Stimulated activated effector memory CD8-positive, alpha-beta T cell treated with anti-CD3 and anti-CD28 coated beads, Interleukin-12 subunit alpha, Interleukin-12 subunit beta, amount 100 ng/mL, for 72 hours (primary cell): ENCODE measurements around the gene ARFIP1.
A peak's percentile ranks its signal among the peaks of the same experiment; 100 is the strongest.

Experiments used
- ATAC-seq: fragments of 150-1000 bp; cut with Tn5 transposase; 2 replicates; pipeline ENCODE4 v1.10.0; 2021
- DNase-seq, 2 donors: peaks; one replicate each; pipeline ENCODE4 v3.0.0; 2021 to 2022; ENCODE audit warnings: low spot score in 2 of 2
- H3K27ac Mint-ChIP-seq: one replicate; pipeline ENCODE4 v1.8.0; 2022; ENCODE audit warnings: mild to moderate bottlenecking, mixed read lengths
- H3K36me3 Mint-ChIP-seq: one replicate; pipeline ENCODE4 v1.8.0; 2022; ENCODE audit warnings: mild to moderate bottlenecking, mixed read lengths
- H3K4me1 Mint-ChIP-seq: one replicate; pipeline ENCODE4 v1.8.0; 2022; ENCODE audit warnings: mixed read lengths
- H3K4me3 Mint-ChIP-seq: one replicate; pipeline ENCODE4 v1.8.0; 2022; ENCODE audit warnings: mild to moderate bottlenecking, mixed read lengths
- H3K9me3 Mint-ChIP-seq: one replicate; pipeline ENCODE4 v1.8.0; 2022; ENCODE audit warnings: mixed read lengths

ARFIP1 gene

DNA sequence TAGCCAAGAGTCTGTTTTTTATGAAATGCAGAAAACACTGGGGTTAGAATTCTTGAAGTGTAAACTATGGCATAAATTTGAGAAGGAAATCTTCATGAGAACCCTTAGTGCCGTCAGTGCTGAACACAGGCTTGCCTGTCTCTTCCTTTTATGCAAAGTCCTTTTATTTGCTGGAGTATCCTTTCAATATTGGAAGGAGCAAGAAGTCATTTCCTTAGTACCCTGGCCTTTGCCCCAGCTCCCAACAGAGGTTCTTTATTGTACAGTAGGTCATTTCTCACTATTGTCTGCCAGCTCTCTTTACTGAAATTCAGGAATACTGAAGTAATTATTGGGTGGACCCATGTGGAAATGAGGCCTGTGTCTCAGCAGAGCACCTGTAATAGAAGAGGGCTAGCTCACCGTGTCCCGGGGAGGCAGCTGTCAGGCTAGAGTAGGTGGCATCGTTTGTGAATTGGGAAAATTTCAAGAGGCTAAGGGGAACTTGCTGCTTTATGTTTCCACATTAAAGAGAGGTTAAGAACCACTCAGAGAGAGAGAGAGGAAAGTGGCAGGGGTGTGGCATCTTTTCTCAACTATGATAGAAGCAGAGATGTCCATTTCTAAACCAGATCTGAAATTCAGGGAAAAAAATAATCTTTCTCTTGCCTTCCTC lies 165.0 kb downstream of the ARFIP1 start:
- H3K4me1 Mint-ChIP-seq = no peaks in the 10 kb centered on the region
- no peak overlapping the region for H3K27ac Mint-ChIP-seq
- H3K36me3 Mint-ChIP-seq = no peaks in the 10 kb centered on the region
- H3K4me3 Mint-ChIP-seq = no peak overlapping the region
- no peaks in the 10 kb centered on the region for H3K9me3 Mint-ChIP-seq
- ATAC-seq (no peak), DNase-seq (no peak)

DNA sequence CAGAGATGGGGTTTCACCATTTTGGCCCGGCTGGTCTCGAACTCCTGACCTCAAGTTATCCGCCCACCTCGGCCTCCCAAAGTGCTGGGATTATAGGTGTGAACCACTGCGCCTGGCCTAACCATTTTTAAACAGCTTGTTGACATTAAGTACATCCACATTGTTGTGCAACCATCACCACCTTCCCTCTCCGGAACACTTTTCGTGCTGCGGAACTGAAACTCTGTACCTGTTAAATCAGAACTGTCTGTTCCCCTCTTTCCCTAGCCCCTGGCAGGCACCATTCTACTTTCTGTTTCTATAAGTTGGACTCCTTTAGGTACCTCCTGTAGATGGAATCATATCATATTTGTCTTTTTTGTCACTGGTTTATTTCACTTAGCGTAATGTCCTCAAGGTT lies 165.9 kb downstream of the ARFIP1 start:
- no peak overlapping the region for H3K27ac Mint-ChIP-seq
- no peaks in the 10 kb centered on the region for H3K9me3 Mint-ChIP-seq
- H3K4me3 Mint-ChIP-seq = no peak overlapping the region
- ATAC-seq = no peak
- H3K36me3 Mint-ChIP-seq = no peaks in the 10 kb centered on the region
- DNase-seq = no peak
- H3K4me1 Mint-ChIP-seq = no peaks in the 10 kb centered on the region

DNA sequence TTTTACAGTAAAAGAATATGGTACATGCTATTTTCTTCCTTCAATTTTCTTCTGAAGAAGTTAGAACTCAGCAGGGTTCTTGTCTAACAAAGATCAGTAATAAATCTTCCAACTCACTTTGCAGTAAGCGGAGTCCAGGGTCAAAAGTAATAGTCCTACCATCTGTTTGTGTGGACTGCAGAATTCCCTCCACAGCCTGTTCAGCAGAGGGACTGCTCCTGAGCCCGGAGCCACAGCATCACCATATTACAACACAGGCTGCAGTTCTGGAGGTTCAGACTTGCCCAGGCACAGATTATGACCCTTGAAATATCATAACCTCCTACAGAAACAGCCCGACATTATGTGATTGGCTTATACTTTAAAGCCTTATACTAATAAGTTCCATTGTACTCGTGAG lies 166.7 kb downstream of the ARFIP1 start:
- Mint-ChIP-seq H3K36me3 (no peaks in the 10 kb centered on the region), H3K9me3 (no peaks in the 10 kb centered on the region), H3K27ac (no peak overlapping the region), H3K4me1 (no peaks in the 10 kb centered on the region), H3K4me3 (no peak overlapping the region)
- ATAC-seq = no peak
- no peak for DNase-seq

DNA sequence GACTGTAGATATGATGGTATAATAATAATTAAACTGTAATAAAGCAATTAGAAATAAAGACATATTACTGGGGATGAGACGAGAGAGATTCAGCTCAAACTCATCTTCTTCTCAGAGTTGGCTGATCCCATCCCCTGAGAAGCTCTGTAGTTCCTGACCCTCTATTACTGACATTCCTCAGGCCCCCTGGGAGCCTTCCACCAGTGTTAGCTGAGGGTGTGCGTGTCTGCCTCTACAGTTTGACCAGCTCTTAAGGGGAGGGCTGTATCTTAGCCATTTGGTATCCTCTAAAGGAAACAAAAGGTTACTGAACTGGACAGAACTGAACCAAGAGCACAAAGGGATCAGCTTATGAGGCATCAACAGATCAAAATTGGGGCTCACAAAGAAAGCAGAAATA lies 167.6 kb downstream of the ARFIP1 start:
- H3K9me3 Mint-ChIP-seq = no peaks in the 10 kb centered on the region
- DNase-seq (no peak), ATAC-seq (no peak)
- no peak overlapping the region for H3K27ac Mint-ChIP-seq
- H3K4me3 Mint-ChIP-seq = no peak overlapping the region
- no peaks in the 10 kb centered on the region for H3K36me3 Mint-ChIP-seq
- H3K4me1 Mint-ChIP-seq = no peaks in the 10 kb centered on the region

DNA sequence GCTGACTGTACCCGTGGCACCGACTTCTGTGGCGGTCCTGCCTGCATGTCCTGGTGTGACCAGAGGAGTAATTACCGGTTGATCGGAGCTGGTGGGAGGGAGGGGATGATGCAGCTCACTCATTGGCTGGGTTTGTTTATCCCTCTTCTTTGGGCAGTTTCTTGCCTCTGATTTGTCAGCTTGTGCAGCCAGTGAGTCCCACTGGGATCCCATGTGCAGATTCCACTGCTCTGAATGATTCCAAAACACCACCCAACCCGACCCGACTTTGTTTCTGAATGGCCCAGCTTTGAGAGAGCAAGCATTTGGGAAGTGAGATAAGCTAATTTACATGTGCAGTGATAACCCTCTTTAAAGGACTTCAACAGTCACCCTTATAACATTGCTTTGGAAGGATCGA lies 170.2 kb downstream of the ARFIP1 start:
- no peak overlapping the region for H3K27ac Mint-ChIP-seq
- no peak for DNase-seq
- no peaks in the 10 kb centered on the region for H3K4me1 Mint-ChIP-seq
- H3K36me3 Mint-ChIP-seq = no peaks in the 10 kb centered on the region
- no peak overlapping the region for H3K4me3 Mint-ChIP-seq
- no peak for ATAC-seq
- no peaks in the 10 kb centered on the region for H3K9me3 Mint-ChIP-seq

DNA sequence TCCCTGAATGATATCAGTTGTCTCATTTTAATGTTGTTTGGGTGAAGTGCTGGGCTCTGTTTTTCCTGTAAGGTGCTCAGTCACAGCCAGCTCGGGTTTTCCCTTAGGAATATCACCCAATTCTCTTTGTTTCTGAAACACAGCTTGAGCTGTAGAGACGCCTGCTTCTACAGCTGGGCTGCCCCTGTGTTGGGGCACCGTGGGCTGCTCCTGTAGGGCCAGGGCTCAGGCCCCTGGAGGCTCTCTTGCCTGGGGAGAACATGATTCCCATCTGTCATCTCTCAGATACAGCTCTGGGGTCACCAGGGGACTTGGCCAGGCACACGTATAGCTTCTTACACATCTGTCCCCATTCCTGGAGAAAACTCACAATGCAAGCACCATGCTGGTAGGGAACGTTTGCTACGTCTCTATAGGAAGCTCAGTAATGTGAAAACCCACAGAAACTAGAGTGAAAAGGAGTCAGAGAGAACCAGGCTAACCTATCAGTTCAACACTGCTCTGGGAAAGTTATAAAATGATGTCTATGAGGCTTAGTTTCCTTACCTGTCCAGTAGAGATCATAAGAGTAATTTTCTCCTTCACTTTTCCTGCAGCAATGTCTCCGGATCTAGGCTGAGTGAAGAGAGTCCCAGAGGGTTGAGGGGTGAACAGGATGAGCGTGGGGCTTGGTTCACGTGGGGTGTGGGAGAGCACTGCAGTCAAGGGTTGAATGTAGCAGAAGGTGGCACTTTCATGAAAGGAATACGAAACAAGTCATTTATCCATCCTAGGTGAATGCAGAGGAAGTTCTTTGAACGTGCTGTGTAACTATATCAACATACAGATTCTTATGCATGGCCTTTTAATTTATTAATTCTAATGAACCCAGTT lies 170.9 kb downstream of the ARFIP1 start:
- H3K4me1 Mint-ChIP-seq = no peaks in the 10 kb centered on the region
- H3K4me3 Mint-ChIP-seq = no peak overlapping the region
- no peak overlapping the region for H3K27ac Mint-ChIP-seq
- no peaks in the 10 kb centered on the region for H3K9me3 Mint-ChIP-seq
- H3K36me3 Mint-ChIP-seq = no peaks in the 10 kb centered on the region
- ATAC-seq = no peak
- no peak for DNase-seq

DNA sequence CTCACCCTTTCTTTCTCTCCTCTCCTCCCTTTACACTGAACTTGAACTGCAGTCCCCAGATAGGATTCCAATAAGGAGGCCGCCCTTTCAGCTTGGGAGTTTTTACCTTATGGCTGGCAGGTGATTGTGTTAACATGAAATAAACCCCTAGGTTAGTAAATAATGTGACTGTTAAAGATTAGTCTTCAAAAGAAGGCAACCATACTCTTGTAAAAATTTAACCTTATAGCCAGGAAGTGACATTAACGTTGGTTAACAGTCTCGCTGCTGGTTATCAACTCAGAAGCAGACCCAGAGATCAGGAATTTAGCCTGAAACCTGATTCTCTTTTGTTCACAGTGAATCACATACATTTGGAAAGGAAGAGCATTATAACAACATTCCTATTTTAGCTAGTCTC lies 171.6 kb downstream of the ARFIP1 start:
- H3K27ac Mint-ChIP-seq = no peak overlapping the region

DNA sequence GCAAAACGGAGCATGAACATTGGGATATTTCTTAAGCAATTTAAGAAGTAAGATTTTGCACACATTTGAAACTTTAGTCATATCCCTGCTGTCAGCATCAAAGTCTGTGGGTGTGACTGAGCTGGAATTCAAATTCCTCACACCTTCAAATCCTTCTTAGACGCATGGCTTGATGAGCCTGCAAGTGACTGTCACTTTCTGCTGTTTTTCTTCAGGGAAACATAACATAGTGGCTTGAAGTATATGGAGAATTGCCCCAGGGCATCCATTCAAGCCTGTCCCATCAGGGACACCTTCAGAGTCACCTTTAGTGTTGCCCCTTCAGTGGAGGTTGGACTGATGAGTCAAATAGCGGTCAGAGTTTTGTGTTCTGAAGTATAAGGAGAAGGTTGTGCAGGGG lies 173.8 kb downstream of the ARFIP1 start:
- ATAC-seq = peak; percentile 21
- H3K4me3 Mint-ChIP-seq = no peak overlapping the region
- no peaks in the 10 kb centered on the region for H3K4me1 Mint-ChIP-seq
- H3K9me3 Mint-ChIP-seq = no peaks in the 10 kb centered on the region
- no peaks in the 10 kb centered on the region for H3K36me3 Mint-ChIP-seq
- no peak overlapping the region for H3K27ac Mint-ChIP-seq
- DNase-seq = no peak

More for the DNA sequence above, 171.6 kb downstream of the ARFIP1 start:
- ATAC-seq (no peak), DNase-seq (no peak)
- Mint-ChIP-seq H3K4me1 (no peaks in the 10 kb centered on the region), H3K36me3 (no peaks in the 10 kb centered on the region), H3K9me3 (no peaks in the 10 kb centered on the region), H3K4me3 (no peak overlapping the region)

DNA sequence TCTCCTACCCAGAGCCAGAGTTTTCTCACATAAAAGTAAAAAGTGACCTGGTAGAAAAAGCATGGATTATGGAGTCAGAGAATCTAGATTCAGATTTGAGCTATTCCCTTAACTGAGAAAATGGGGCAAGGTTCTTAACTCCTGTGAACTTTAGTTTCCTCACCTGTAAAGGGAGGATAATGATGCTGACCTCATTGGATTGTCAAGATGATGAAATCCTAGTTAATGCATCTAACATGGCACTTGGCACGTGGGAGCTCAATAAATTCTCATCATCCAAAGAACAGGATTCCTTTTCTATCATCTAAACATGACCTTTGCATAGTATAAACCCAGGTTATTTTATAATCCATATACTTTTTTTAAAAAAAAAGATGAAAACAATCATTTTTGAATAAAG lies 175.0 kb downstream of the ARFIP1 start:
- ATAC-seq = no peak
- H3K36me3 Mint-ChIP-seq = no peaks in the 10 kb centered on the region

DNA sequence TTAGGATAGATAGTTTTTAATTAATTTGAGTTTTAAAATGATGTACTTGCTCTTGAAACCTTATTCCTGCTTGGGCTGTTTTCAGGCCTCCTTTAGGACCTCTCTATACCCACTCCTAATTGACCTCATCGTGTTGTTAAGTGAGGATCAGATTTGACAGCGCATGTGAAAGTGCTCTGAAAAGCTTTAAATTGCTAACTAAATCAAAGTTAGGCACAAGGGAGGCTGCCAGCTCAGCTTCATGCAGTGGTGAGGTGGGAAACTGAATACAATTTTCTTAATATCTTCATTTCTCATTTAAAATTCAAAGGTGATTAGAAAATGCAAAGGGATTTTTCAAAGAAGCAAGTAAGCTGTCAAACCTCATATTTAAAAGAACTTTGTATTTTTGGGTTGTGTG lies 176.4 kb downstream of the ARFIP1 start:
- Mint-ChIP-seq H3K9me3 (no peaks in the 10 kb centered on the region), H3K4me1 (no peaks in the 10 kb centered on the region), H3K36me3 (no peaks in the 10 kb centered on the region), H3K4me3 (no peak overlapping the region), H3K27ac (no peak overlapping the region)
- DNase-seq = no peak
- ATAC-seq = no peak

More for the DNA sequence above, 175.0 kb downstream of the ARFIP1 start:
- Mint-ChIP-seq H3K9me3 (no peaks in the 10 kb centered on the region), H3K27ac (no peak overlapping the region), H3K4me1 (no peaks in the 10 kb centered on the region), H3K4me3 (no peak overlapping the region)
- no peak for DNase-seq

DNA sequence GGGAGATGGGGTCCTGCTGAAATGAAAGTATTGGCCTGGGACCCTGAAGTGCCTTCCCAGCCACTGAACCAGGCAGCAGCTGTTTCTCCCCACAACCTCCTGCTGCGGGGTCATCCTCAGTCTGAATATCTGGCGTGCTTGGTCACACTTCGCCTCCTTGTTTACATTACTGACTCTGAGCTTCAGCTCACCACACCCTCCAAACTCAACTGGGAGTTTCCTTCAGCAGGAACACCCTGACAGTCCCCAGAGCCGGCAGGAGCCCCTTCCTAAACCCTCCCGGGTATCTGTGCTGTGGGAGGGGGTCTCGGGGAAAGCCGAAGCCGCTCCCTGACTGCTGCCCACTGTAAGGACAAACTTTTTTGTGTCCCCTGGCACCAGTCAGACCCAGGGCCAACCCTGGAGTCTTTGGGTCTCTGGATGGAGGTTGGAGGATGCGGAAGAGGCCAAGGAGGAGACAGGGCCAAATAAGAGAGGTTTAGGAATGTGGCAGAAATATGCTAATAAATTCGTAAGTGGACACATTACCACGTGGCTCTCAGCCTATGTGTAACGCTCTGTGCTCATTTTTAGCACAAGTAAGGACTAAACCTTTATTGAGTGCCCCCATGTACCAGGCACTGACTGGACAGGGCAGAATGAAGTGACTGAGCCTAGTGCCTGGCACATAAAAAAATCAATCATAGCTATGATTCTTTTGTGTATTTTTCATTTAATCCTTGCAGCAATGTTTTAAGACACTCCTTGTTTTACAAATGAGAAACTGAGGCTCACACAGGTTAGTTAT lies 177.1 kb downstream of the ARFIP1 start:
- no peak for ATAC-seq
- Mint-ChIP-seq H3K27ac (no peak overlapping the region), H3K9me3 (no peaks in the 10 kb centered on the region), H3K4me1 (no peaks in the 10 kb centered on the region), H3K36me3 (no peaks in the 10 kb centered on the region), H3K4me3 (no peak overlapping the region)
- DNase-seq = no peak

DNA sequence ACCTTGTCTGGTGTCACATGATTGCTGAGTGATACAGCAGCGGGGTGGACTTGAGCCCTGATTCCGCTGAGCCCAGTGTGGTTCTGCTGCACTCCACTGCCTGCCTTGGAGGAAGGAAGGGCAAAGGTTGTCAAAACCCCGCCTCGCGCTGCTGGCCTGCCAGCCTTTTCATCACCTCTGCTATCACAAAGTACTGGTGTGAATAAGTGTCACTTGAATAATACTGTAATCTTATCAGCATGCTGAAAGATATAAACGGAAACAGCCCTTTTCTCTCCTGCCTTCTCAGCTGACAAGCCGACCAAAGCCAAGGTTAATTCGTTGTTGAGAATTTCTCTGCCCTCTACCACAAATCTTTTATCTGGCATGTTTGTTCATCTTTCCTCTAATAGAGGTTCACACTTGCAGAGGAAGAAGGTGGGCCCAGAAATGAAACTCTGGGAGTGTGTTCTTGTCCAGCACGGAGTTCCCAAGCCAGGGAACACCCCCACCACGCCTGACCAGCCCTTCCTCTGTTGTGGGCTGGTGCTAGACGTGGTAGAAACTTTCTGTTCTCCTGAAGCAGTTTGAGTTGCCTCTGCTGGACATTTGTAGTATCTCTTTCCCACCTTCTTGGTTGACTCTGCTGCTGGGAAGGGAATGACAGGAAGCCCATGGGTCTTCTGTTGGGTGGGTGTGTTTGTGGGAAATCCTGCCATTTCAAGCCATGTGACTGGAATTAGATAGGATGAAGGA lies 177.8 kb downstream of the ARFIP1 start:
- H3K27ac Mint-ChIP-seq = peak overlapping the region; percentile 46
- H3K9me3 Mint-ChIP-seq = no peaks in the 10 kb centered on the region
- ATAC-seq (peak; percentile 40), DNase-seq (no peak)
- no peak overlapping the region for H3K4me3 Mint-ChIP-seq
- H3K36me3 Mint-ChIP-seq = no peaks in the 10 kb centered on the region
- H3K4me1 Mint-ChIP-seq = no peaks in the 10 kb centered on the region

DNA sequence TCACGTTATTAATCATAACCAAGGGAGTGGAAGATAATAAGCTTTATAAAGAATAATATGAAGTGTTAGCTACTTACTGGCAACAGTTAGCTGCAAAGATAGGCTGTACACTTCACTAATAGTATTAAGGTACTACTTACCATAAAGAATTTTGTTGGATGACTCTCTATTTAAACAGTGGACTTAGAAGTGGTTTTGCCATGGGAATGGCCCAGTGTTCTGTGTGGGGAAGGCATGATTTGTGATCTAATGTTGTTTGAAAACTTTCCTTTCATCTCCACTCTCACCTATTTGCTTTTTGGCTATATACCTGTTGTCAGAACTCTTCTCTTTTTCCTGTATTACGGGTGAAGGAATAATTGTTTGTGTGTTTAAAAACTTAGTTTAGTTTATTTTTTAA lies 179.3 kb downstream of the ARFIP1 start:
- no peak for DNase-seq
- no peak overlapping the region for H3K27ac Mint-ChIP-seq
- no peaks in the 10 kb centered on the region for H3K4me1 Mint-ChIP-seq
- H3K36me3 Mint-ChIP-seq = no peaks in the 10 kb centered on the region
- ATAC-seq = no peak
- H3K4me3 Mint-ChIP-seq = no peak overlapping the region
- H3K9me3 Mint-ChIP-seq = no peaks in the 10 kb centered on the region

DNA sequence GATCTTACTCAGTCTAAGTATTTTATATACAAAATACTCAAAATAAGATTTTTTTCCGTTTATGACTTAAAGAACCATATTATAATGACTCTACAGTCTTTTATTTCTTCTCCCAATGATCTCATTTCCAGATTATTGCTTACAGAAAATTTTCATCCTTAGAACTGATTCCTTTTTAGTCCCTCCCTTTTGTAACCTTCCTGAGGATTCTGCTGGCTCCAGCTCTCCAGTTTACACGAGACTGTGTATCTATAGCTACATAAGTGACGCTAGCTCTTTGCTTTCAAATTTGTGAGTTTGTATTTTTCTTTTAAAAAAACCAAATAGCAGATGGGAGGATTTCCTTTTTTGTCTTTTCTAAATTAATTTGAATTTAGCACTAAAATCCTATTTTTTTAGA lies 180.3 kb downstream of the ARFIP1 start:
- Mint-ChIP-seq H3K4me1 (no peaks in the 10 kb centered on the region), H3K9me3 (no peaks in the 10 kb centered on the region), H3K36me3 (no peaks in the 10 kb centered on the region), H3K27ac (no peak overlapping the region), H3K4me3 (no peak overlapping the region)
- no peak for DNase-seq
- ATAC-seq = no peak
